GM10266 (cell line): ENCODE results near the gene AOAH.

Source experiments
- DNase-seq: peaks from one replicate; pipeline ENCODE4 v3.0.0; 2012; ENCODE audit errors: extremely low spot score
- CTCF ChIP-seq: IDR thresholded peaks from 2 replicates; pipeline ENCODE4 v1.5.1; 2012; ENCODE audit warnings: mild to moderate bottlenecking, low read depth; ENCODE audit not compliant: control insufficient read depth, insufficient read depth; ENCODE audit errors: missing control alignments

AOAH gene

GRCh38 chr7:36514289-36515243, 209.7 kb downstream of the AOAH start:
- no peak for DNase-seq
- no peak for TF ChIP-seq CTCF

- DNase-seq, result no peak
- TF ChIP-seq CTCF, result no peak
These were observed 210.9 kb downstream of the AOAH start for GRCh38 chr7:36513393-36513792.

GRCh38 chr7:36512616-36513015, 211.7 kb downstream of the AOAH start:
- no peak for TF ChIP-seq CTCF
- no peak for DNase-seq

GRCh38 chr7:36509962-36510361, 214.3 kb downstream of the AOAH start:
- TF ChIP-seq CTCF, result no peak
- DNase-seq, result no peak

GRCh38 chr7:36507475-36508440, 216.5 kb downstream of the AOAH start:
- TF ChIP-seq CTCF, result no peak
- DNase-seq, result no peak

- no peak for TF ChIP-seq CTCF
- DNase-seq, result no peak
These were observed 217.5 kb downstream of the AOAH start for GRCh38 chr7:36506820-36507219.
